SHP77 treated with DMSO at 0.1 percent for 48 hours (cell line): Measurements from ENCODE around the gene MPEG1.

Experiments used
- DNase-seq: peaks from one replicate; lab custom pipeline; 2025; lab: John Stamatoyannopoulos, UW

MPEG1 gene

GRCh38 chr11:59216641-59217564 lies 4.2 kb upstream of the MPEG1 start:
- no peak for DNase-seq

GRCh38 chr11:59214141-59214893 lies 1.6 kb upstream of the MPEG1 start:
- no peak for DNase-seq

GRCh38 chr11:59212222-59212621 lies 505 bp downstream of the MPEG1 start:
- no peak for DNase-seq

GRCh38 chr11:59208956-59209355 lies 3.8 kb downstream of the MPEG1 start:
- no peak for DNase-seq

- no peak for DNase-seq
Measured at GRCh38 chr11:59207988-59208451, 4.7 kb downstream of the MPEG1 start.

- no peak for DNase-seq
Measured at GRCh38 chr11:59206635-59207034, 6.1 kb downstream of the MPEG1 start.

GRCh38 chr11:59205648-59206047 lies 7.1 kb downstream of the MPEG1 start:
- DNase-seq, result no peak

- no peak for DNase-seq
Measured at GRCh38 chr11:59204746-59205145, 8.0 kb downstream of the MPEG1 start.

GRCh38 chr11:59201353-59201752 lies 11.4 kb downstream of the MPEG1 start:
- no peak for DNase-seq

- DNase-seq, result no peak
Measured at GRCh38 chr11:59200423-59200746, 12.3 kb downstream of the MPEG1 start.

GRCh38 chr11:59199546-59200422 lies 12.9 kb downstream of the MPEG1 start:
- no peak for DNase-seq

GRCh38 chr11:59198726-59199125 lies 14.0 kb downstream of the MPEG1 start:
- no peak for DNase-seq

- DNase-seq, result no peak
Measured at GRCh38 chr11:59197991-59198390, 14.7 kb downstream of the MPEG1 start.

GRCh38 chr11:59196777-59197176 lies 15.9 kb downstream of the MPEG1 start:
- DNase-seq, result no peak

GRCh38 chr11:59195586-59195985 lies 17.1 kb downstream of the MPEG1 start:
- no peak for DNase-seq

- no peak for DNase-seq
Measured at GRCh38 chr11:59193587-59194130, 19.1 kb downstream of the MPEG1 start.

- no peak for DNase-seq
Measured at GRCh38 chr11:59192446-59193020, 20.2 kb downstream of the MPEG1 start.

GRCh38 chr11:59191890-59192289 lies 20.8 kb downstream of the MPEG1 start:
- DNase-seq, result no peak

- DNase-seq, result no peak
Measured at GRCh38 chr11:59191095-59191494, 21.6 kb downstream of the MPEG1 start.

GRCh38 chr11:59189986-59190385 lies 22.7 kb downstream of the MPEG1 start:
- DNase-seq, result no peak

GRCh38 chr11:59188954-59189353 lies 23.8 kb downstream of the MPEG1 start:
- DNase-seq, result no peak

- DNase-seq, result no peak
Measured at GRCh38 chr11:59187587-59187986, 25.1 kb downstream of the MPEG1 start.
